ENCODE data around the gene FOXN3. TPM values are rescaled to one million over a fixed set of nuclear protein-coding genes. Genes with fewer than 3 reads are reported as not detected.

The FOXN3 gene
- total and polyA plus RNA-seq, 2 experiments from 2014 or later = 98.9 to 167 TPM

GRCh38 chr14:89312932-89313331 lies 104.1 kb downstream of the FOXN3 start:
- TF ChIP-seq NANOG (IDR thresholded peaks at IDR 0.05; ENCODE audit: borderline replicate concordance) (no peak), CTCF (conservative IDR thresholded peaks at IDR 0.05; ENCODE audit: low read depth in 2 of 2) (no peak), CREB1 (CRISPR knock-in tag; IDR thresholded peaks at IDR 0.05; ENCODE audit: low read depth) (no peak), ZNF462 (CRISPR knock-in tag; IDR thresholded peaks at IDR 0.05) (no peak), JUNB (IDR thresholded peaks at IDR 0.05; ENCODE audit: unreplicated experiment) (no peak), EZH2phosphoT487 (IDR thresholded peaks at IDR 0.05; ENCODE audit: unreplicated experiment) (no peak), REST (IDR thresholded peaks at IDR 0.05; ENCODE audit: unreplicated experiment) (no peak), STAT1 (IDR thresholded peaks at IDR 0.05; ENCODE audit: unreplicated experiment) (no peak), ZNF114 (CRISPR knock-in tag; IDR thresholded peaks at IDR 0.05) (no peak), POLR2AphosphoS5 (IDR thresholded peaks at IDR 0.05; ENCODE audit: low read depth) (no peak), ETS1 (IDR thresholded peaks at IDR 0.05) (no peak), ZNF331 (CRISPR knock-in tag; IDR thresholded peaks at IDR 0.05; ENCODE audit: low read depth) (no peak), EZH2 (IDR thresholded peaks at IDR 0.05; ENCODE audit: low read depth, unreplicated experiment) (no peak)

More at GRCh38 chr14:89312932-89313331, 104.1 kb downstream of the FOXN3 start:
- peaks cover 7% of the 10 kb centered on the region; the same call in 1 of the 2 replicates for H3F3A ChIP-seq (replicated peaks; ENCODE audit: low read depth)
- no peaks in the 10 kb centered on the region for H3K9me2 ChIP-seq (ENCODE audit: insufficient read depth)
- DNase-seq (ENCODE audit: low spot score) (no peak), ATAC-seq (no peak)
- no peaks in the 10 kb centered on the region for H3K27me3 ChIP-seq (ENCODE audit: insufficient read depth)
- peaks cover 57% of the 10 kb centered on the region for H3K4me1 Mint-ChIP-seq
- H3K27ac Mint-ChIP-seq = peak overlapping the region; percentile 42; the same call in 1 of the 2 replicates
- H3K36me3 Mint-ChIP-seq (ENCODE audit: low read depth) = peaks cover 56% of the 10 kb centered on the region
- H3K4me3 ChIP-seq = no peak overlapping the region
- peaks cover 27% of the 10 kb centered on the region for H4K20me1 ChIP-seq (replicated peaks; ENCODE audit: insufficient read depth)
- H3K27me3 Mint-ChIP-seq (ENCODE audit: insufficient read depth, low read depth, poor library complexity) = peaks cover 16% of the 10 kb centered on the region
- H3K27ac ChIP-seq (ENCODE audit: low read depth) = peak overlapping the region; percentile 50; the same call in 1 of the 2 replicates
- H3K79me2 ChIP-seq (replicated peaks; ENCODE audit: insufficient read depth) = peaks cover 100% of the 10 kb centered on the region
- no peak overlapping the region for H3K4me2 ChIP-seq
- peaks cover 44% of the 10 kb centered on the region for H3K4me1 ChIP-seq (ENCODE audit: insufficient read depth)
- no peaks in the 10 kb centered on the region for H3K36me3 ChIP-seq (ENCODE audit: insufficient read depth)
- no peaks in the 10 kb centered on the region; the same call in 2 of the 3 replicates for H3K9me3 Mint-ChIP-seq
- H2AFZ ChIP-seq = no peak overlapping the region
- H3K4me3 Mint-ChIP-seq = no peak overlapping the region

Data from GM23338 (cell line).